ENCODE measurements around the gene EDA. TPM values are rescaled to one million over a fixed set of nuclear protein-coding genes. Genes with fewer than 3 reads are reported as not detected.

EDA gene
- total RNA-seq, 4 donors from 2014 or later: 0.51 to 13.5 (median 7.3) TPM

DNA sequence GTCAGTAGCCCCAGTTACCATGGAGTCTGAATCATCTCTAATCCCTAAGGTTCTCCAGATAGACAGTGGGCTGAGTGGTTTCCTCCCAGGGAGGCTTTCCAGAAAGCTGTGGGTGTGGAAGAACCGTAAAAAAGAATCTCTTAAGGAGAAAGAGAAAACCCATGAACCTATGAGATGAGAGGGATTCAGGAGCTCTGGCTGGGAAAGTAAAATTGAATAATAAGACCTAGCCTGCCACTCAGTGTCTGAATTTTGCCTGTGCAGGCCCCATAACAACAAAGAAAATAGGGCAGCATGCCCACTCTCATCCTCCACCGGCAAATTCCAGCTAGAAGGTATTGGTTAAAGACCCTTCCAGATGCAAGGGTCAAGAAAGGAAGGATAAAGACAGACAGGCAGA is 416.9 kb downstream of the EDA start:
- Histone ChIP-seq H3K27ac (no peak overlapping the region), H3K27me3 (no peaks in the 10 kb centered on the region), H3K4me3 (no peak overlapping the region), H3K9me3 (no peaks in the 10 kb centered on the region), H3K36me3 (no peaks in the 10 kb centered on the region), H3K4me1 (no peaks in the 10 kb centered on the region)
- intact Hi-C loops (cut with DNase I; ENCODE audit: low total_unique reads): no loop called here
- TF ChIP-seq CTCF (IDR thresholded peaks at IDR 0.05) (no peak), POLR2A (IDR thresholded peaks at IDR 0.05) (no peak)
- no peak for DNase-seq

GRCh38 chrX:70033348-70034051 is 417.6 kb downstream of the EDA start:
- TF ChIP-seq CTCF (IDR thresholded peaks at IDR 0.05) (peak in 1 of 4 experiments; percentile 11), POLR2A (IDR thresholded peaks at IDR 0.05) (no peak)
- Histone ChIP-seq H3K4me3 (no peak overlapping the region), H3K27ac (no peak overlapping the region), H3K4me1 (no peaks in the 10 kb centered on the region), H3K36me3 (no peaks in the 10 kb centered on the region), H3K27me3 (no peaks in the 10 kb centered on the region), H3K9me3 (no peaks in the 10 kb centered on the region)
- no peak for DNase-seq
- intact Hi-C loops (cut with DNase I; ENCODE audit: low total_unique reads): no loop called here

GRCh38 chrX:70034646-70035045 is 418.7 kb downstream of the EDA start:
- TF ChIP-seq POLR2A (IDR thresholded peaks at IDR 0.05) (no peak), CTCF (IDR thresholded peaks at IDR 0.05) (no peak)
- H3K9me3 ChIP-seq: no peaks in the 10 kb centered on the region
- intact Hi-C loops (cut with DNase I; ENCODE audit: low total_unique reads): no loop called here

GRCh38 chrX:70038515-70038914 is 422.6 kb downstream of the EDA start:
- TF ChIP-seq CTCF (IDR thresholded peaks at IDR 0.05) (no peak), POLR2A (IDR thresholded peaks at IDR 0.05) (no peak)
- Histone ChIP-seq H3K27me3 (no peaks in the 10 kb centered on the region), H3K4me3 (no peak overlapping the region), H3K9me3 (no peaks in the 10 kb centered on the region), H3K27ac (no peak overlapping the region), H3K4me1 (no peaks in the 10 kb centered on the region), H3K36me3 (no peaks in the 10 kb centered on the region)
- intact Hi-C loops (cut with DNase I; ENCODE audit: low total_unique reads): no loop called here
- no peak for DNase-seq

More at GRCh38 chrX:70034646-70035045, 418.7 kb downstream of the EDA start:
- H3K27ac ChIP-seq: no peak overlapping the region
- DNase-seq: no peak
- H3K4me1 ChIP-seq: no peaks in the 10 kb centered on the region
- H3K36me3 ChIP-seq: no peaks in the 10 kb centered on the region
- H3K4me3 ChIP-seq: no peak overlapping the region
- H3K27me3 ChIP-seq: no peaks in the 10 kb centered on the region

- Histone ChIP-seq H3K4me1 (no peaks in the 10 kb centered on the region), H3K9me3 (no peaks in the 10 kb centered on the region), H3K27ac (no peak overlapping the region), H3K4me3 (no peak overlapping the region), H3K27me3 (no peaks in the 10 kb centered on the region), H3K36me3 (no peaks in the 10 kb centered on the region)
- intact Hi-C loops (cut with DNase I; ENCODE audit: low total_unique reads): no loop called here
- no peak for DNase-seq
- TF ChIP-seq POLR2A (IDR thresholded peaks at IDR 0.05): no peak
Observed at GRCh38 chrX:70038951-70039350, 423.0 kb downstream of the EDA start.

Data from uterus (tissue), 4 donors.